GM19372 (cell line): ENCODE data around the gene KIFC3.
"Not testable (repeated sequence)": the region's sequence is repeated elsewhere in the genome, so short reads cannot be mapped to it uniquely, and the experiment has no call there.

Experiments used
- ATAC-seq: cut with Tn5 transposase; IDR thresholded peaks from one replicate; pipeline ENCODE4 v1.9.1; 2021; ENCODE audit warnings: mild to moderate bottlenecking, low read depth, moderate library complexity; ENCODE audit not compliant: unreplicated experiment

KIFC3 gene

DNA sequence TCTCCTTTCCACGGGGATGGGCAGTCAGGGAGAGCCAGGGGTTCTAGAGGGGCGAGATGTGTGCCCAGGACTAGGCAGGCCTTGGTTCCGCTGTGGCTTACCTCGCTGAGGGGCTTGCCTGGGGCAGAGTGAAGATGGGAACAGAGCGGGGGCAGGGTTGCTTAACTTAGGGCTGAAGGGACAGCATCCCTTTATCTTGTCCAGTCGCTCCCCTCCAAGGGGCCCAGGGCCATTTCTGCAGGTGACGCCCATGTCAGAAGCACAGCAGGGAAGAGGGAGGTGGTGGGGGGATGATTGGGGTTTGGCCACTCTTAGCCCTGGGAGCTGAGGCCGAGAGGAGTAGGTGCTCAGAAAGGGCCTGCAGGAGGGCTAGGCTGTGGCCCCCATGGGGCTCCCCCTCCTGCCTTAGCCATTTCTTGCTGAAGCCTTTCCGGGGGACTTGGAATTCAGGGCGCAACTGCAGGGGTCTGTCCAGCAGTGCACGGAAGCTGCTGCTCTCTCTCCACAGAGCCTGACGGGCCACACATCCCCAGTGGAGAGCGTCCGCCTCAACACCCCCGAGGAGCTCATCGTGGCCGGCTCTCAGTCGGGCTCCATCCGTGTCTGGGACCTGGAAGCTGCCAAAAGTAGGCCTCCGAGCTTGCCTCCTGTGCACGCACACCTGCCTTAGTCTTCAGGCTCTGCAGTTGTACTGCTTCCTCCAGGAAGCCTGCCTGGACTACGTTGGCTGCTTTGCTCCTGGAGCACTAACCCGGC, 58.2 kb downstream of the KIFC3 start:
- ATAC-seq: no peak

DNA sequence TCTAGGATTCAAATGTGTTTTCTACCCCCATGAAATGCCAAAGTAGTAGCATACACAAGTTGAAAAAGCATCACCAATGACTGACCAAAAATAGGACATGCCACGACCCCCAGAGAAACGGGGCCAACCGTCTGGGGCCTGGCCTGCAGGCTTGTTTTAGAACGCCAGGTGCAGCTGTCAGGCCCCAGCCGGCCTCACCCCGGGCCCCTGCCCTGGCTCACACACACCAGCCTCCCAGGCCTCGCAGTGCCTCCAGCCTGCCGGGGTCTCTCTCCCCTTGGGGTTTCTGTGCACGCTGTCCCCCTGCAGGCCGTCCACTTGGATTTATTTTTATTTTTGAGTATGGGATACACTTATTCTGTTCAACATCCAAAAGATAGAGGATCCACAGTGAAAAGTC, 58.8 kb downstream of the KIFC3 start:
- ATAC-seq: no peak

GRCh38 chr16:57742543-57742942, 59.7 kb downstream of the KIFC3 start:
- no peak for ATAC-seq

DNA sequence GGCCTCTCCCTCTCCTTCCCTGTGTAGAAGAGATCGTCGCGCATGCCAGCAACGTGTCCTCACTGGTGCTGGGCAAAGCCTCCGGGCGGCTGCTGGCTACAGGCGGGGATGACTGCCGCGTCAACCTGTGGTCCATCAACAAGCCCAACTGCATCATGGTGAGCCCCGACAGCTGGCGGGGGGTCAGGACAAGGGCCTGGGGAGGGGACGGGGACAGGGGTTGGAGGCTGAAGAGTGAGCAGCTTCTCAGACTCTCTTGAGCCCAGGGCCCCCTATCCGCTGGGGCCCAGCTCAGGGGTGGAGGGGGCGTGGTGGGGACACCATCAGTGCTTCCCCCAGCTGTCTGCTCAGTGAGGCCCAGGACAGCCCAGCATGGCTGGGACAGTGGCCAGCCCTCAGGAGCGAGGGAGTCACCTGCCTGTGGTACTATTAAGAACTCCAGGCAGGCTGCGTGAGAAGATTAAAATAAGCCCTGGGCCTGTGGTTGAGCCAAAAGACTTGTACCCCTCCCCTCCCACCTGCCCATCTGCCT, 60.6 kb downstream of the KIFC3 start:
- ATAC-seq: no peak

DNA sequence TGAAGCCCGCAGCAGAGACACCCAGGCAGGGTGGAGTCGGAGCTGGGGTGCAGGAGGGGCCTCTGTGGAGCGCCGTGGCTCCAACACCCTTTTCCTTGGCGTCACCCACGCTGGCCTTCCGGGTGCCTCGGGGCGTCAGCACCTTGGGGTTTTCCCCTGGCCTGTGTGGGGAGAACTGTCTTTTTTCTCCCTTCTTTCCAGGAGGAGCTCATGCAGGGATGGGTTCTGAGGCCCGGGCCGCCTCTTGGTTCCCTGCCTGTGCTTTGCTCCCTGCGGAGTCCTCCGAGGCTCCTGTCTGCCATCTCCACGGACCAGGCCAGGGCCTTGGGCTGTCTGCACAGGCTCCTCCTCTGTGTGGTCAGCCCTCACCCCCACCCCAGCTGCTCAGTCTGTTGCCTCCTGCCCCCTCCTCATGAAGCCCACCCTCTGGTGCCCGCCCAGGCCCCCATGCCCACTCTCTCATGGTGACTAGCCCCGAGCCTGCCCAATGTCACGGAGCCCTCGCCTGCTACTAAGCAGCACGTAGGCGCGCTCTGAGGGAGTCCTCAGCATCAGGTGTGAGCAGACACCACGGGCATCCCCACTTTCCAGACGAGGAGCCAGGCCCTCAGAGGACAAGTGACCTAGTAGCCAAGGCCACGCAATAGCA, 61.7 kb downstream of the KIFC3 start:
- ATAC-seq: no peak

DNA sequence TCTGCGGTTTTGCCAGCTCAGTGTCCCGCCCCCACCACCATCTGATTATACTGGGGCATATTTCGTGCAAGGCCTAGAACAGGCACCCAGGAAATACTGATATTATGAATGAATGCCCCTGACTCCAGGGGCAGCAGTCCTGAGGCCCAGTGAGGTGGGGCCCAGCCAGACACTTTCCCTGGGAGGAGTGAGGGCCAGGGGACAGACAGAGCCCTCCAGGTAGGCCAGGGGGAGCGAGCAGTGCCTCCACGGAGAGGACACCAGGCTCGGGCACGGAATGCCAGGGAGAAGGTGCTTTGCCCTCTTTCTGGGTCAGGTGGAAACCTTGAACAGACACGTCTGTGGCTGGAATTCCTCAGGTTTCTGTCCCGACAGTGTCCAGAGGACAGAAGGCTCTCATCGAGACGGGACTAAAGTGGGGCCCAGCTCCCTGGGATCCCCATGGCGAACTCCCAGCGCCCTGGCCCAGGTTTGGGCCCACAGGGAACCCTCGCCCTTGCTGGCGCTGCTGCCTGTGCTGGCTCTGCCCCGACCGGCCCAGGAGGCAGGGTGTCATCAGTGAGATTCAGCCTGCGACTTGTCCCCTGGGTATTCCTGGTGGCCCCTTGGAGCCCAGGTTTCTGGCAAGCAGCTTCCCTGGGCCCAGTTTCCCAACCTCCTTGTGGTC, 62.4 kb downstream of the KIFC3 start:
- no peak for ATAC-seq

DNA sequence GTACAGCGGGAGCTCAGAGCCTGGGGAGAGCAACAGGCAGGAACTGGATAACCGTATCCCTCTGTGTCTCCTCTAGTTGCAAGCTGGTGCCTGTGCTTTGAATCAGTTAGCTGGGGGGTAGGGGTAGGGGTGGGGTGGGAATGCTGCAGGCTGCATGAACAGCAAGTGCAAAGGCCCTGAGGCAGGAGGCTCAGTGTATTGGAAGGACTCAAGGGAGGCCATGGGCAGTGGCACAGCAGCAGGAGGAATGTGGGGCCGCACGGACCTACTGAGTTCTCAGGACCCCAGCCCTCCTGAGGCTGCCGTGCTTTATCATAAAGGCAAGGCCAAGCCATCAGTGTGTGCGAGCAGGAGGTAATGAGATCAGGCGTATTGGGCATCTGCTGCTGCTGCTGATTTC, 63.4 kb downstream of the KIFC3 start:
- ATAC-seq: no peak

DNA sequence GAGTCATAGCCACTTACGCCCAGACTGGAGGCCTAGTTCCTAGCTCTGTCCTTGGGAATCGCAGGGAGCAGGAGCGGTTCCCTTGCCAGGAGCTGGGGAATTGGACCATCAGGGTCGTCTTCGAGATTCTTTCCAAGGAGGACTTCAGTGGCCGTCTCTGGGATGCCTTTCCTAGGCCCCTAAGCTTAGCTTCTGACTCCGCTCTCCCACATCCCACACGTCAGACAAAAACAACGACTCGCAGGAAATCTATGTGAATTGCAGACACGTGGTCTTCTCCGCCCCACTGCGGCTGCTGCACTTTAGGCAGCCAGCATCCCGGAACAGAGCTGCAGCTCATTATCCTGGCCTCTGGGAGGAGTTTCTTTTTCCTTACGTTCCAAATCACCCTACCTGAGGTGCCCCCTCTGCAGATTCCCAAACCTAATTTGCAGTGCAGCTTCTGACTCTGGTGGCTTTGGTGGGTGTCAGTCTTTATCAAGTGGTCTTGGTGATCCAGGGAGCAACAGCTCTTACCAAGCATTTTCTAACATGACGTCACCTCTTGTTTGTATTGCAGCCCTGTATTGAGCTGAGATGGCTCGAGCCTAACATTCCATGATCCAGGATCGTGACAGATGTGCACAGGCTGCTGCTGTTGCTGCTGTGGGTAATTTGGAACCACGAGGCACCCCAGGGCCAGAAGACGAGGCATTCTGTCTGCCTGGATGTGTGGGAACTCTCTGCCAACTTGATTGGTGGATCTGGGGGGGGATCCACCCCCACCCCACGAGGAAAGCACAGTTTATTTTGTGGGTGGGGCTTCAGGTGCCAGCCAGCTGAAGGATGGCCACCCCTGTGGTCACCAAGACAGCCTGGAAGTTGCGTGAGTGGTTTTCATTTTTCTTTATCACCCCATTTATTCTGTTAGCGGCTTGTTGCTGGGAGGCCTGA, 65.6 kb downstream of the KIFC3 start:
- ATAC-seq: no peak

DNA sequence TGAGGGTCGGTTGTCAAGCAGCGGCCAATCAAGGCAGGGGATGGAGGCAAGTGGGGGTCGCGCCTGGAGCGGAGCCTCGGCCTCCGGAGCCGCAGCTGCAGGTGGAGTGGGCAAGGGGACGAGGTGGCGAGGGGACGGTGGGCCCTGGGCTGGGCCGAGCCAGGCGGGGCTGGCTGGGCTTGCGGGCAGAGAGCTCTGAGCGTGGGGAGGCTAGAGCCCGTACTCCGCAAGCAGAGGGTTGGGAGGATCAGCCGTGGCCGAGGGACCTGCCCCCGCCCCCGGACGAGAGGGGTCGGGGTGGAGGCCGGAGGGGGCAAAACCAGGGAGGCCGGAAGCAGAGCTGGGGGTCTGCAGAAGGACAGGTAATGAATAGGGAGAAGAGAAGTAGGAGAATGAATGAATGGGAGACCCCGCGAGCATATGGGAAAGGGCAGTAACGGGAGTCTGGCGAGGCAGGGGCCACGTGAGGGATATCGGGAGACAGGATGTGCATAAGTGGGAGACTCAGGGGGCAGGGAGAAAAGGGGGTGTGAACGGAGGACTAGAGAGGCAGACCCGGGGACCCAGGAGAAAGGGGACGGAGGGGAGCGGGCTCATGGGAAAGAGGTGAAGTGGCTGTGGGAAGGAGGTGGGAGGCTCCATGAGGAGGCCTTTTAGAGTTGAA, 66.4 kb downstream of the KIFC3 start, which contains the start of gene KATNB1:
TSS of gene KATNB1 (plus strand) at position 16 of the 664 bp plus-strand sequence. CDS start 1,474 bp downstream, outside the sequence.
- no peak for ATAC-seq

DNA sequence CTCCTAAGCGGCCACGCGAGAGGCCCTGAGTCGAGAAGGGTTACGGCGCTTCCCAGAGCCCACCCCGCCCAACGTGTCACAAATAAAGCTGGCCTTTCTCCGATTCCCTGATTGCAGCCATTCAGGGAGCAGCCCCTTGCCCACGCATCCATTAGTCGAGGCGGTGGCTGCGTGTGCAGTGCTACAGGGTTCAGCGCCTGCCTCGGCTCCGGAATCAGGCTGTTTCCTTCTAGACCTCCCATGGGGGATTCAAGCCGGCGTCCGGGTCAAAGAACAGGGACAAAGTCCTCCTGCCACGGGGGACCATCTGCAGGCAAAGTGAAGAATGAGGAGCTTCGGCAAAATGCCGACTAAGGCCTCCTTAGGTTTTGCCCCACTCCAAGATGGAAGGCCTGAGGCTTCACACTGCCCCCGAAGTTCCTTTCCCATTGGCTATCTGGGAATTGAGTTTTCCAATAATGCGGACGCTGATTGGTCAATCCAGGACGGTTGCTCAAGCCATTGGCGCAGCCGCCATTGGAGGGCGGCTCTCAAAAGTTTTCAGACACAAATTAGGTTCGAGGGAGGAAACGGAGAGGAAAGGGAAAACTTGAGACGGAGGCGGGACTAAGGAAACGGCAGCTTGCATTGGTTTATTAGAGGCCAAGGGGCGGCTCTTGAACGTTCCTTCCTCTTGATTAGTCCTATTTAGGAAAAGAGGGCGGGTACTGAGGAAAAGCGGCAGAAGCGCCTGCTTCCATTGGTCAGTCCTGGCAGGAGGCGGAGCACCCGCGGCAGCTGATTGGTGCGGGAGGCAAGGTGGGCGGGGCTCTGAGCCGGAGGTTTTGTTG, 67.2 kb downstream of the KIFC3 start:
- ATAC-seq: peak; percentile 90

DNA sequence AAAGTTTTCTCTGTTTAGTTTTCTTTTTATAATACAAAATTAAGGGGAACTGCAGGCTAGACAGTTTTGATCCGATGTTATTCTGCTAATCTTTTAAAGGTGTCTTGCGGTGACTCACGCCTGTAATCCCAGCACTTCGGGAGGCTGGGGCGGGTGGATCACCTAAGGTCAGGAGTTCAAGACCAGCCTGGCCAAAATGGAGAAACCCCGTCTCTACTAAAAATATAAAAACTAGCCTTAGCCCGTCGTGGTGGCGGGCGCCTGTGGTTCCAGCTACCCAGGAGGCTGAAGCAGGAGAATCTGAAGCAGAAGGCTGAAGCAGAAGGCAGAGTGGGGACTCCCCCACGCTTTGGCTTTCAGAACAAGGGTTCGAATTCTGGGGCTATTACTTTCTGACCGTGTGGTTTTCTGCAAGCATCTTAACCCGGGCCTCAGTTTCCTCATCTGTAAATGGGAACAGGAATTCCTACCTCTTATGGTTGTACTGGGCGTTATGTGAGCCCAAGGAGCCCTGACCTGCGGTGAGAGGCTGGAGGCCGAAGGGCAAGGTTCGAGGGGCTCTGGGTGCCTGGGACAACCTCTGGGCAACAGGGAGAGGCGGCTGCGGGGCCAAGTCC, 67.9 kb downstream of the KIFC3 start:
- no peak for ATAC-seq

DNA sequence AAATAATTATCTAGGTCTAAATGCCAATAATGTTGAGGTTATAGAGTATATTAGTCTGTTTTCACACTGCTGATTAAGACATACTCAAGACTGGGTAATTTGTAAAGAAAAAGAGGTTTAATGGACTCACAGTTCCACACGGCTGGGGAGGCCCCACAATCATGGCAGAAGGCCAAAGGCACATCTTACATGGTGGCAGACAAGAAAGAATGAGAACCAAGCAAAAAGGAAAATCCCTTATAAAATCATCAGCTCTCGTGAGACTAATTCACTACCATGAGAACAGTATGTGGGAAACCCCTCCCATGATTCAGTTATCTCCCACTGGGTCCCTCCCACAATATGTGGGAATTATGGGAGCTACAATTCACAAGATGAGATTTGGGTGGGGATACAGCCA, 69.6 kb downstream of the KIFC3 start:
- no peak for ATAC-seq

GRCh38 chr16:57732037-57732436, 70.3 kb downstream of the KIFC3 start:
- no peak for ATAC-seq

DNA sequence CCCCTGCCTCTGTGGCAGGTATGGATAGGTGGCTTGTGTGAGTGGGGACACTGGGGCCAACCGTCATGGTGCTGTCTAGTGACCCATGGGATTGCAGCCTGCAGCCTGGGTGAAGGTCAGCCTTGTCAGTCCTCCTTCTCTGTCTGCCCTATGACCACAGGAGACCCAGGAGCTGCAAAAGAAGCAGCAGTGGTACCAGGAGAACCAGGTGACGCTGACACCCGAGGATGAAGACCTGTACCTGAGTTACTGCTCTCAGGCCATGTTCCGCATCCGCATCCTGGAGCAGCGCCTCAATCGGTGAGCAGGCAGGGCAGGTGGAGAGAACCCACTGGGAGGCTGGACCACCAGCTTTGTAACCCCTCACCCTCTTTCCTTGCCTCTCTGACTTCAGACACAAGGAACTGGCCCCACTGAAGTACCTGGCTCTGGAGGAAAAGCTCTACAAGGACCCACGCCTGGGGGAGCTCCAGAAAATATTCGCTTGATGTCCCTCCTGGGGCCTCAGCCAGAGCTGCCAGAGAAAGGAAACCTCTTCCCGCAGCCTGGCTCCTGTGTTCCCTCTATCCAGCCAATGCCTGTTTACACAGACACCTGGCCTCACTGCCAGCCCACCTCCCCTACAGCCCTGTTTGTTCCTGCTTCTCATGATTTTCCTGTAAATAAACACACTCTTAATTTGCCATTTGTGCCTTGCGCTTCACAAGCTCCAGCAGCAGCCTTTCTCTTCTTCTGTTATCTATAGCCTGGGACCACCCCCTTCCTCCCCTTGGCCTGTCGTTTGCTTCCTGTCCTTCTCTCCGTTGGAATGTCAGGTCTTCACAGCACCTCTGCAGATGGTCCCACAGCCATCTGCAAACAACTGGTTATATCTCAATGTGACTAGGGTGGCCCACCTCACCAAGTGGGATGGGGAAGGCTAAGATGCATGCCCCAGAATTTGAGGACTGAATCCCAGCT, 71.2 kb downstream of the KIFC3 start:
- ATAC-seq: no peak

- ATAC-seq: not testable (repeated sequence)
Measured at GRCh38 chr16:57729852-57730251, 72.4 kb downstream of the KIFC3 start.

DNA sequence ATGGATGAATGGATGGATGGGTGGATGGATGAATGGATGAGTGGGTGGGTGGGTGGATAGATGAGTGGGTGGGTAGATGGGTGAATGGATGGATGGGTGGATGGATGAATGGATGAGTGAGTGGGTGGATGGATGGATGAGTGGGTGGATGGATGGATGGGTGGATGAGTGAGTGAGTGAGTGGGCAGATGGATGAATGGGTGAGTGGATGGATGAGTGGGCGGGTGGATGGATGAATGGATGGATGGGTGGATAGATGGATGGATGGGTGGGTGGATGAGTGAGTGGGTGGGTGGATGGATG, 73.2 kb downstream of the KIFC3 start:
- ATAC-seq: no peak

- no peak for ATAC-seq
Measured at GRCh38 chr16:57728336-57729181, 73.7 kb downstream of the KIFC3 start.
